HCT116 (cell line): Measurements from ENCODE around the gene CHTOP. TPM values are rescaled to one million over a fixed set of nuclear protein-coding genes. Genes with fewer than 3 reads are reported as not detected.

Experiments
- ATAC-seq: fragments of 200-7000 bp; cut with Tn5 transposase; 2 replicates; pipeline ENCODE4 v1.9.1; 2020; ENCODE audit warnings: mild to moderate bottlenecking, moderate library complexity
- BruUV-seq: library from RNA; stranded (reverse); fragments of 400-500 nt; replicated peaks from 2 replicates; lab custom pipeline; 2021; lab: Mats Ljungman, UMichigan
- CTCF ChIA-PET: fragments of 300-600 bp; sonication (Branson Sonifier 250); formaldehyde crosslinking; loops from one replicate; lab custom pipeline; 2021; ENCODE audit warnings: antibody characterized with exemption; lab: Charles Lee
- POLR2A ChIA-PET: fragments of 300-600, 350-600 bp; sonication (Branson Sonifier 250); formaldehyde crosslinking; loops from one replicate; lab custom pipeline; 2021; ENCODE audit warnings: antibody characterized with exemption; lab: Charles Lee
- RAD21 ChIA-PET, 2 experiments: fragments of 300-600 bp; sonication (Branson Sonifier 250); formaldehyde crosslinking; loops; one replicate each; lab custom pipeline; 2023; ENCODE audit warnings: low total read pairs in 2 of 2; ENCODE audit not compliant: uncharacterized antibody in 2 of 2, unreplicated experiment in 2 of 2, low non-redundant PET in 1 of 2; lab: Charles Lee
- DNase-seq: peaks from one replicate; pipeline ENCODE4 v3.0.0-alpha.2; 2010; ENCODE audit warnings: low read depth, low spot score
- H2AFZ ChIP-seq: fragments of 200-600 bp; shearing (Covaris generic), sonication (generic); 2 replicates; pipeline ENCODE4 v1.6.1; 2017; ENCODE audit warnings: low read depth, mixed run types, mixed read lengths, antibody characterized with exemption, low read length; ENCODE audit not compliant: poor library complexity, severe bottlenecking
- H3K27ac ChIP-seq: 2 replicates; pipeline ENCODE4 v1.5.1; 2012; ENCODE audit warnings: low read depth, low read length
- H3K27me3 ChIP-seq: fragments of 200-600 bp; sonication (generic); 2 replicates; pipeline ENCODE4 v1.6.1; 2016; ENCODE audit warnings: mixed run types, low read length, mixed read lengths; ENCODE audit not compliant: insufficient read depth
- H3K36me3 ChIP-seq, 2 experiments: fragments of 200-500 bp in 1 of 2; fragments of 200-600 bp in 1 of 2; sonication (Bioruptor generic) in 1 of 2; sonication (generic) in 1 of 2; 2 replicates each; pipeline versions ENCODE4 v1.5.1 to v1.6.1; 2014 to 2016; ENCODE audit warnings: low read length in 2 of 2, inconsistent platforms in 1 of 2, mixed read lengths in 1 of 2, mixed run types in 1 of 2; ENCODE audit not compliant: insufficient read depth in 2 of 2, control insufficient read depth in 1 of 2
- H3K4me1 ChIP-seq, 2 experiments: fragments of 200-600 bp in 1 of 2; sonication (generic) in 1 of 2; 2 replicates each; pipeline versions ENCODE4 v1.5.1 to v1.6.1; 2012 to 2017; ENCODE audit warnings: low read length in 2 of 2, inconsistent platforms in 1 of 2, mild to moderate bottlenecking in 1 of 2, mixed read lengths in 1 of 2, mixed run types in 1 of 2, moderate library complexity in 1 of 2; ENCODE audit not compliant: insufficient read depth in 2 of 2, control insufficient read depth in 1 of 2
- H3K4me2 ChIP-seq: fragments of 200-600 bp; sonication (generic); 2 replicates; pipeline ENCODE4 v1.6.1; 2017; ENCODE audit warnings: mixed run types, low read length, mixed read lengths
- H3K4me3 ChIP-seq, 2 experiments: fragments of 200-600 bp in 1 of 2; sonication (generic) in 1 of 2; replicated peaks in 1 of 2; 2 replicates each; pipeline ENCODE4 v1.5.1; 2011 to 2016; ENCODE audit warnings: low read length in 2 of 2, control low read depth in 1 of 2, low read depth in 1 of 2, mild to moderate bottlenecking in 1 of 2, mixed read lengths in 1 of 2, mixed run types in 1 of 2
- H3K79me2 ChIP-seq: fragments of 200-600 bp; sonication (generic); 2 replicates; pipeline ENCODE4 v1.6.1; 2017; ENCODE audit warnings: mild to moderate bottlenecking, mixed run types, low read length, moderate library complexity, mixed read lengths; ENCODE audit not compliant: insufficient read depth
- H3K9ac ChIP-seq: fragments of 200-600 bp; sonication (generic); 2 replicates; pipeline ENCODE4 v1.6.1; 2016; ENCODE audit warnings: low read length, mixed read lengths
- H3K9me2 ChIP-seq: fragments of 200-600 bp; sonication (generic), shearing (Covaris generic); 2 replicates; pipeline ENCODE4 v1.6.1; 2017; ENCODE audit warnings: mixed run types, mild to moderate bottlenecking, moderate library complexity; ENCODE audit not compliant: insufficient read depth
- H3K9me3 ChIP-seq, 2 experiments: fragments of 200-500 bp in 1 of 2; fragments of 200-600 bp in 1 of 2; sonication (Bioruptor generic) in 1 of 2; sonication (generic) in 1 of 2; 2 replicates each; pipeline ENCODE4 v1.6.1; 2014 to 2017; ENCODE audit warnings: low read length in 2 of 2, mixed read lengths in 2 of 2, inconsistent platforms in 1 of 2, low read depth in 1 of 2, mild to moderate bottlenecking in 1 of 2, mixed run types in 1 of 2, moderate library complexity in 1 of 2; ENCODE audit not compliant: control insufficient read depth in 1 of 2, insufficient read depth in 1 of 2
- H4K20me1 ChIP-seq: fragments of 200-600 bp; sonication (generic), shearing (Covaris generic); 2 replicates; pipeline ENCODE4 v1.6.1; 2017; ENCODE audit warnings: mixed run types, mild to moderate bottlenecking, moderate library complexity; ENCODE audit not compliant: insufficient read depth
- CBX3 ChIP-seq: IDR thresholded peaks from 2 replicates; pipeline ENCODE4 v1.6.1; 2012; ENCODE audit warnings: low read depth
- EZH2 ChIP-seq: fragments of 200-600 bp; sonication (generic); IDR thresholded peaks from 2 replicates; pipeline ENCODE4 v1.6.1; 2017; ENCODE audit warnings: antibody characterized with exemption, mixed run types
- EZH2phosphoT487 ChIP-seq: fragments of 200-600 bp; IDR thresholded peaks from 2 replicates; pipeline ENCODE4 v1.6.1; 2018; ENCODE audit warnings: antibody characterized with exemption, borderline replicate concordance
- POLR2A ChIP-seq: IDR thresholded peaks from 2 replicates; pipeline ENCODE4 v1.7.0; 2011; ENCODE audit warnings: borderline replicate concordance; ENCODE audit not compliant: insufficient read depth, insufficient read length; ENCODE audit errors: extremely low read depth
- POLR2AphosphoS5 ChIP-seq: IDR thresholded peaks from 2 replicates; pipeline ENCODE4 v1.6.1; 2011; ENCODE audit warnings: mild to moderate bottlenecking, low read depth, low read length, moderate library complexity
- RAD21 ChIP-seq: IDR thresholded peaks from 2 replicates; pipeline ENCODE4 v1.6.1; 2012; ENCODE audit warnings: low read depth, mild to moderate bottlenecking
- SP1 ChIP-seq: IDR thresholded peaks from 2 replicates; pipeline ENCODE4 v1.6.1; 2012; ENCODE audit warnings: low read depth
- intact Hi-C: fragments of 100-400 bp; cut with micrococcal nuclease; formaldehyde crosslinking; loops from 2 replicates; pipeline ENCODE4 v1.10.0; 2022
- total RNA-seq: library from RNA; stranded (reverse); gene quantifications from one replicate; pipeline ENCODE4 v1.2.1, GENCODE V29; 2021; ENCODE audit not compliant: unreplicated experiment
- TF ChIP-seq, protein P1 (sequence below), 3 experiments: fragments of 200-600 bp in 1 of 3; sonication (generic) in 1 of 3; IDR thresholded peaks in 2 of 3; conservative IDR thresholded peaks in 1 of 3; 2 replicates each; pipeline ENCODE4 v1.5.1; 2012 to 2017; ENCODE audit warnings: low read depth in 2 of 3, low read length in 2 of 3, antibody characterized with exemption in 1 of 3, borderline replicate concordance in 1 of 3, control low read depth in 1 of 3, mild to moderate bottlenecking in 1 of 3, mixed read lengths in 1 of 3, mixed run types in 1 of 3, moderate library complexity in 1 of 3; ENCODE audit not compliant: insufficient read depth in 1 of 3
- TF ChIP-seq, protein P2 (sequence below): IDR thresholded peaks from 2 replicates; pipeline ENCODE4 v1.6.1; 2012
- TF ChIP-seq, protein P3 (sequence below): IDR thresholded peaks from 2 replicates; pipeline ENCODE4 v1.6.1; 2011; ENCODE audit warnings: mild to moderate bottlenecking, low read length, moderate library complexity; ENCODE audit not compliant: insufficient replicate concordance; ENCODE audit errors: extremely low read depth

CHTOP gene
- total RNA-seq, 1 experiment from 2014 or later: 110 TPM

DNA sequence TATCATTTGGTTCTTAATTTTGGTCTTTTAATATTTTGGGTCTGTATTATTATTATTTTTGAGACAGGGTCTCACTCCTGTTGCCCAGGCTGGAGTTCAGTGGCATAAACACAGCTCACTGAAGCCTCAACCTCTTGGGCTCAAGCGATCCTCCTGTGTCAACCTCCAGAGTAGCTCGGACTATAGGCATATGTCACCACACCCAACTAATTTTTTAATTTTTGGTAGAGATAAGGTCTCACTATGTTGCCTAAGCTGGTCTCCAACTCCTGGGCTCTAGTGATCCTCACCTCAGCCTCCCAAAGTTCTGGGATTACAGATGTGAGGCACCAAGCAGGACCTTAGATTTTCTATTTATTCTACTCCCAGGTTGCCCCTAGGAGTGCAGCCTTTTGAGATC lies 39.6 kb downstream of the CHTOP start (continued):
- TF ChIP-seq, protein P1, sequence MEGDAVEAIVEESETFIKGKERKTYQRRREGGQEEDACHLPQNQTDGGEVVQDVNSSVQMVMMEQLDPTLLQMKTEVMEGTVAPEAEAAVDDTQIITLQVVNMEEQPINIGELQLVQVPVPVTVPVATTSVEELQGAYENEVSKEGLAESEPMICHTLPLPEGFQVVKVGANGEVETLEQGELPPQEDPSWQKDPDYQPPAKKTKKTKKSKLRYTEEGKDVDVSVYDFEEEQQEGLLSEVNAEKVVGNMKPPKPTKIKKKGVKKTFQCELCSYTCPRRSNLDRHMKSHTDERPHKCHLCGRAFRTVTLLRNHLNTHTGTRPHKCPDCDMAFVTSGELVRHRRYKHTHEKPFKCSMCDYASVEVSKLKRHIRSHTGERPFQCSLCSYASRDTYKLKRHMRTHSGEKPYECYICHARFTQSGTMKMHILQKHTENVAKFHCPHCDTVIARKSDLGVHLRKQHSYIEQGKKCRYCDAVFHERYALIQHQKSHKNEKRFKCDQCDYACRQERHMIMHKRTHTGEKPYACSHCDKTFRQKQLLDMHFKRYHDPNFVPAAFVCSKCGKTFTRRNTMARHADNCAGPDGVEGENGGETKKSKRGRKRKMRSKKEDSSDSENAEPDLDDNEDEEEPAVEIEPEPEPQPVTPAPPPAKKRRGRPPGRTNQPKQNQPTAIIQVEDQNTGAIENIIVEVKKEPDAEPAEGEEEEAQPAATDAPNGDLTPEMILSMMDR (IDR thresholded peaks at IDR 0.05 in 2 of 3, conservative IDR thresholded peaks at IDR 0.05 in 1 of 3; ENCODE audit: borderline replicate concordance in 1 of 3, insufficient read depth in 1 of 3, low read depth in 2 of 3, low read length in 2 of 3): no peak
- TF ChIP-seq CBX3: no peak

DNA sequence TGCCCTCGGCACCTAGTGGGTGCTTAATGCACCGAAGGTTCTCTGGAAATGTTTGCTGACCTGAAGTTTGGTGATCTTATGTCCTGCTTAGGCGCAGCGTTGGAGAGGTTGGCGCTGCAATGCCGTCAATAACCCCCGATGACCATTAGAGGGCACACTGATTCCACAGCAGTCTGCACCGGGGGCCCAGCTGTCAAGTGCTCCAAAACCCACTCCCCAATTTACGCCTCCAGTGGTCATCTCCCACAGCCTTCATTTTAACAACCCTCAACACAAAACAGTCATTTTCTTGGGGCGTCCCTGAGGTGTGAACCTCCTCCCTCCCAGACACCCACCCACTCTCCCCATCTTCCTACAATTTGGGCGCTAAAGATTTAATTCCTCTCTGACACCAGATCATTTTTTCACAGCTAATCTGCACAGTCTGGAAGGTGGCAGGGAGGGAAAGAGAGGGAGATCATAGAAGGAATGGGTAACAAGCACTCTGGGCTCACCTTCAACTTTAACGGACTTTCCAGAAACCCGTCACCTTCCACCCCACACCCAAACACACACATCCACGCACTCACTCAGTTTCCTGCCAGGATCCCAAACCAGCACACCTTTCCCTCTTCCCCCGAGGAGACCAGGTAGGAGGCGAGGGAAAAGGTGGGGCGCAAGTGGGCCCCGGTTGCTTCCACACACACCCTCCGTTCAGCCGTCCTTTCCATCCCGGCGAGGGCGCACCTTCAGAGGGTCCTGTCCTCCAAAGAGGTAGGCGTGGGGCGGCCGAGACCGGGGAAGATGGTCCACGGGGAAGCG lies 44.1 kb downstream of the CHTOP start:
- peak; percentile 86 for ATAC-seq
- Histone ChIP-seq H3K4me3 (no peak overlapping the region), H4K20me1 (no peaks in the 10 kb centered on the region), H3K79me2 (no peaks in the 10 kb centered on the region), H3K9ac (no peak overlapping the region), H3K4me2 (peak overlapping the region; percentile 46), H3K4me1 (peaks cover 0 to 4% of the 10 kb centered on the region in 2 experiments; a peak in 2 of 4 replicates), H3K9me2 (no peaks in the 10 kb centered on the region)
- no TSS peak for BruUV-seq
- TF ChIP-seq, protein P2, sequence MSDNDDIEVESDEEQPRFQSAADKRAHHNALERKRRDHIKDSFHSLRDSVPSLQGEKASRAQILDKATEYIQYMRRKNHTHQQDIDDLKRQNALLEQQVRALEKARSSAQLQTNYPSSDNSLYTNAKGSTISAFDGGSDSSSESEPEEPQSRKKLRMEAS: no peak
- no peak for TF ChIP-seq SP1
- peak; percentile 96 for TF ChIP-seq RAD21
- no peak for TF ChIP-seq POLR2A
- no peak for TF ChIP-seq CBX3
- no peak for TF ChIP-seq EZH2phosphoT487
- no peak for TF ChIP-seq EZH2
- TF ChIP-seq, protein P3, sequence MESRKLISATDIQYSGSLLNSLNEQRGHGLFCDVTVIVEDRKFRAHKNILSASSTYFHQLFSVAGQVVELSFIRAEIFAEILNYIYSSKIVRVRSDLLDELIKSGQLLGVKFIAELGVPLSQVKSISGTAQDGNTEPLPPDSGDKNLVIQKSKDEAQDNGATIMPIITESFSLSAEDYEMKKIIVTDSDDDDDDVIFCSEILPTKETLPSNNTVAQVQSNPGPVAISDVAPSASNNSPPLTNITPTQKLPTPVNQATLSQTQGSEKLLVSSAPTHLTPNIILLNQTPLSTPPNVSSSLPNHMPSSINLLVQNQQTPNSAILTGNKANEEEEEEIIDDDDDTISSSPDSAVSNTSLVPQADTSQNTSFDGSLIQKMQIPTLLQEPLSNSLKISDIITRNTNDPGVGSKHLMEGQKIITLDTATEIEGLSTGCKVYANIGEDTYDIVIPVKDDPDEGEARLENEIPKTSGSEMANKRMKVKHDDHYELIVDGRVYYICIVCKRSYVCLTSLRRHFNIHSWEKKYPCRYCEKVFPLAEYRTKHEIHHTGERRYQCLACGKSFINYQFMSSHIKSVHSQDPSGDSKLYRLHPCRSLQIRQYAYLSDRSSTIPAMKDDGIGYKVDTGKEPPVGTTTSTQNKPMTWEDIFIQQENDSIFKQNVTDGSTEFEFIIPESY: peak; percentile 22
- TF ChIP-seq POLR2AphosphoS5: no peak
- TF ChIP-seq, protein P1 (IDR thresholded peaks at IDR 0.05 in 2 of 3, conservative IDR thresholded peaks at IDR 0.05 in 1 of 3; ENCODE audit: borderline replicate concordance in 1 of 3, insufficient read depth in 1 of 3, low read depth in 2 of 3, low read length in 2 of 3): peak; percentile 89 to 98 (median 93)
- TF ChIP-seq, all 23 proteins: peak for 3
- ChIA-PET CTCF (no interaction called here), RAD21 (no interaction called here), POLR2A (no interaction called here)
- Histone ChIP-seq H2AFZ (peak overlapping the region; percentile 92), H3K36me3 (no peaks in the 10 kb centered on the region), H3K27me3 (no peaks in the 10 kb centered on the region), H3K27ac (no peak overlapping the region), H3K9me3 (no peaks in the 10 kb centered on the region)
- peak; percentile 22 for DNase-seq
- intact Hi-C loops: loop anchor here (1.0 to 10.0 kb wide), 3 partner anchors 71 to 308 kb away; partner anchors contain the start of genes RAB13 and SLC27A3
